ENCODE results near the gene CCNI2. TPM values are rescaled to one million over a fixed set of nuclear protein-coding genes. Genes with fewer than 3 reads are reported as not detected.

CCNI2 gene
- total RNA-seq (2014; rRNA removed; shearing (Covaris generic)) = not detected in 2 replicates

- peak within 1 kb of the TSS; percentile 39 for H3K4me3 ChIP-seq
- no peak within 1 kb of the TSS for H3K27ac ChIP-seq
- DNase-seq (ENCODE audit: low read depth in 1 of 2, low spot score in 2 of 2) = peak in 1 of 2 experiments; percentile 46
- H3K27me3 ChIP-seq (replicated peaks) = peaks cover 19% of the 10 kb centered on the region
- H3K36me3 ChIP-seq = no peaks in the 10 kb centered on the region
- H3K9me3 ChIP-seq (replicated peaks) = 0 out of 2 replicates have a peak, but pooled peaks cover 3% of the 10 kb centered on the region
- H3K4me1 ChIP-seq (replicated peaks) = peaks cover 9% of the 10 kb centered on the region
Measured at GRCh38 chr5:132746954-132747615, at the start of gene CCNI2. Gene CCNI2 (plus strand): TSS chr5:132747426. CDS start chr5:132747496, 70 bp downstream.

- no peaks in the 10 kb centered on the region for H3K27me3 ChIP-seq (replicated peaks)
- peaks cover 12% of the 10 kb centered on the region for H3K4me1 ChIP-seq (replicated peaks)
- DNase-seq (ENCODE audit: low read depth in 1 of 2, low spot score in 2 of 2) = peak in 1 of 2 experiments; percentile 56
- H3K36me3 ChIP-seq = peaks cover 18% of the 10 kb centered on the region
- H3K27ac ChIP-seq = 0 out of 2 replicates have a peak overlapping the region, but pooled peaks have one; percentile 2
- H3K4me3 ChIP-seq = no peak overlapping the region
- no peaks in the 10 kb centered on the region for H3K9me3 ChIP-seq (replicated peaks)
Measured at GRCh38 chr5:132704875-132705274, 42.4 kb upstream of the CCNI2 start.

GRCh38 chr5:132708645-132709044 lies 38.6 kb upstream of the CCNI2 start:
- DNase-seq (ENCODE audit: low read depth in 1 of 2, low spot score in 2 of 2) = no peak
- no peaks in the 10 kb centered on the region for H3K27me3 ChIP-seq (replicated peaks)
- no peak overlapping the region for H3K27ac ChIP-seq
- H3K36me3 ChIP-seq = no peaks in the 10 kb centered on the region
- H3K4me3 ChIP-seq = no peak overlapping the region
- H3K9me3 ChIP-seq (replicated peaks) = no peaks in the 10 kb centered on the region
- H3K4me1 ChIP-seq (replicated peaks) = peaks cover 17% of the 10 kb centered on the region

GRCh38 chr5:132714456-132715307 lies 32.5 kb upstream of the CCNI2 start:
- peak in 1 of 2 experiments; percentile 30 for DNase-seq (ENCODE audit: low read depth in 1 of 2, low spot score in 2 of 2)
- H3K4me1 ChIP-seq (replicated peaks) = peaks cover 14% of the 10 kb centered on the region
- H3K36me3 ChIP-seq = 0 out of 2 replicates have a peak, but pooled peaks cover 2% of the 10 kb centered on the region

GRCh38 chr5:132718544-132719312 lies 28.5 kb upstream of the CCNI2 start:
- peaks cover 7% of the 10 kb centered on the region; the same call in 1 of the 2 replicates for H3K36me3 ChIP-seq
- H3K4me1 ChIP-seq (replicated peaks) = peaks cover 9% of the 10 kb centered on the region
- H3K27ac ChIP-seq = no peak overlapping the region
- no peaks in the 10 kb centered on the region for H3K27me3 ChIP-seq (replicated peaks)
- no peak overlapping the region for H3K4me3 ChIP-seq
- no peaks in the 10 kb centered on the region for H3K9me3 ChIP-seq (replicated peaks)
- no peak for DNase-seq (ENCODE audit: low read depth in 1 of 2, low spot score in 2 of 2)

More at GRCh38 chr5:132714456-132715307, 32.5 kb upstream of the CCNI2 start:
- Histone ChIP-seq H3K27me3 (replicated peaks) (no peaks in the 10 kb centered on the region), H3K9me3 (replicated peaks) (no peaks in the 10 kb centered on the region), H3K27ac (no peak overlapping the region), H3K4me3 (no peak overlapping the region)

GRCh38 chr5:132725745-132726144 lies 21.5 kb upstream of the CCNI2 start:
- no peak overlapping the region for H3K4me3 ChIP-seq
- H3K36me3 ChIP-seq = peaks cover 5% of the 10 kb centered on the region; the same call in 1 of the 2 replicates
- DNase-seq (ENCODE audit: low read depth in 1 of 2, low spot score in 2 of 2) = no peak
- H3K4me1 ChIP-seq (replicated peaks) = no peaks in the 10 kb centered on the region
- H3K27ac ChIP-seq = no peak overlapping the region
- no peaks in the 10 kb centered on the region for H3K9me3 ChIP-seq (replicated peaks)
- no peaks in the 10 kb centered on the region for H3K27me3 ChIP-seq (replicated peaks)

GRCh38 chr5:132729896-132730295 lies 17.3 kb upstream of the CCNI2 start:
- H3K4me1 ChIP-seq (replicated peaks) = no peaks in the 10 kb centered on the region
- no peak overlapping the region for H3K27ac ChIP-seq
- DNase-seq (ENCODE audit: low read depth in 1 of 2, low spot score in 2 of 2) = no peak
- H3K36me3 ChIP-seq = peaks cover 10% of the 10 kb centered on the region
- H3K9me3 ChIP-seq (replicated peaks) = no peaks in the 10 kb centered on the region
- no peaks in the 10 kb centered on the region for H3K27me3 ChIP-seq (replicated peaks)
- no peak overlapping the region for H3K4me3 ChIP-seq

- H3K27me3 ChIP-seq (replicated peaks) = no peaks in the 10 kb centered on the region
- H3K27ac ChIP-seq = no peak overlapping the region
- H3K36me3 ChIP-seq = peaks cover 8% of the 10 kb centered on the region; the same call in 1 of the 2 replicates
- H3K4me1 ChIP-seq (replicated peaks) = peaks cover 11% of the 10 kb centered on the region
- H3K9me3 ChIP-seq (replicated peaks) = no peaks in the 10 kb centered on the region
- no peak for DNase-seq (ENCODE audit: low read depth in 1 of 2, low spot score in 2 of 2)
- no peak overlapping the region for H3K4me3 ChIP-seq
Measured at GRCh38 chr5:132733499-132734148, 13.6 kb upstream of the CCNI2 start.

- no peak overlapping the region for H3K27ac ChIP-seq
- H3K4me1 ChIP-seq (replicated peaks) = peaks cover 11% of the 10 kb centered on the region
- peaks cover under 1% of the 10 kb centered on the region; the same call in 1 of the 2 replicates for H3K27me3 ChIP-seq (replicated peaks)
- no peaks in the 10 kb centered on the region for H3K9me3 ChIP-seq (replicated peaks)
- DNase-seq (ENCODE audit: low read depth in 1 of 2, low spot score in 2 of 2) = no peak
- peaks cover 8% of the 10 kb centered on the region; the same call in 1 of the 2 replicates for H3K36me3 ChIP-seq
- H3K4me3 ChIP-seq = no peak overlapping the region
Measured at GRCh38 chr5:132734687-132735086, 12.5 kb upstream of the CCNI2 start.

GRCh38 chr5:132736853-132737833 lies 10.1 kb upstream of the CCNI2 start, which contains the start of gene KIF3A:
Gene KIF3A (minus strand): TSS chr5:132737546. CDS start chr5:132737419, 127 bp downstream.
- no peak within 1 kb of the TSS for H3K27ac ChIP-seq
- H3K27me3 ChIP-seq (replicated peaks) = peaks cover 9% of the 10 kb centered on the region; the same call in 1 of the 2 replicates
- H3K4me3 ChIP-seq = peak within 1 kb of the TSS; percentile 88
- H3K4me1 ChIP-seq (replicated peaks) = peaks cover 11% of the 10 kb centered on the region
- H3K36me3 ChIP-seq = peaks cover 8% of the 10 kb centered on the region; the same call in 1 of the 2 replicates
- DNase-seq (ENCODE audit: low read depth in 1 of 2, low spot score in 2 of 2) = peak; percentile 97 to 99
- 0 out of 2 replicates have a peak, but pooled peaks cover under 1% of the 10 kb centered on the region for H3K9me3 ChIP-seq (replicated peaks)

- Histone ChIP-seq H3K27ac (no peak overlapping the region), H3K4me3 (peak overlapping the region; percentile 88), H3K9me3 (replicated peaks) (0 out of 2 replicates have a peak, but pooled peaks cover 3% of the 10 kb centered on the region), H3K27me3 (replicated peaks) (peaks cover 9% of the 10 kb centered on the region; the same call in 1 of the 2 replicates), H3K36me3 (peaks cover 8% of the 10 kb centered on the region; the same call in 1 of the 2 replicates), H3K4me1 (replicated peaks) (peaks cover 11% of the 10 kb centered on the region)
- DNase-seq (ENCODE audit: low read depth in 1 of 2, low spot score in 2 of 2) = no peak
Measured at GRCh38 chr5:132737982-132738681, 9.1 kb upstream of the CCNI2 start.
